ENCODE data around the gene HS3ST5. TPM values are rescaled to one million over a fixed set of nuclear protein-coding genes. Genes with fewer than 3 reads are reported as not detected.

HS3ST5 gene
- total and polyA plus RNA-seq, 2 donors (not counting 3 experiments of a cell fraction or from before 2014, with no cell fraction given), result not detected

DNA sequence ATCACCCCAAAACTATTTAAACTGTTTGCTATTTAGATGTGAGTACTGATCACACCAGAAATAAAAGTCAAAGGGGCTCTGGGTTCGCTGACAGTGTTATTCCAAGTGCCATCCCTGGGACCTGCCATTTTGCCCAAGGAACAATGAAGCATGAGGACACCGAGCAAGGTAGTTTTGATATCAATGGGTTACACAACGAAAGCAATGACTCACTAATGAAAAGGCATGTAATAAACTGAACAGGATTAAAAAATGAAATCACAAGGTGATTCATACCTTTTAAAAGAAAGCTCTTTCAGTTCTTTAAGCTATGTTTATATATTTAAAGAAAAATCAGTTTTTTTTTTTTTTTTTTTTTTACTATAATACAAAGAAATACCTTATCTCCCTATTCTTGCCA lies 102.0 kb downstream of the HS3ST5 start:
- Histone ChIP-seq H3K9me3 (replicated peaks; ENCODE audit: control insufficient read depth, insufficient read depth, low read length) (no peaks in the 10 kb centered on the region), H3K4me2 (ENCODE audit: insufficient read depth, low read length) (no peak overlapping the region), H2AFZ (ENCODE audit: low read depth, low read length) (no peak overlapping the region), H3K9me1 (replicated peaks; ENCODE audit: control insufficient read depth, extremely low read depth, insufficient read depth, low read length) (no peaks in the 10 kb centered on the region), H3K4me3 (replicated peaks in 1 of 3; ENCODE audit: insufficient read depth in 1 of 3, low read depth in 1 of 3, low read length in 3 of 3) (no peak overlapping the region), H3K9ac (replicated peaks; ENCODE audit: extremely low read depth, insufficient read depth, low read length) (no peak overlapping the region), H3K27me3 (ENCODE audit: control insufficient read depth in 2 of 2, insufficient read depth in 2 of 2, low read length in 2 of 2) (no peaks in the 10 kb centered on the region), H3K36me3 (ENCODE audit: control insufficient read depth in 2 of 2, extremely low read depth in 1 of 2, insufficient read depth in 2 of 2, low read length in 2 of 2) (no peaks in the 10 kb centered on the region), H3K27ac (ENCODE audit: insufficient read depth, low read depth, low read length) (no peak overlapping the region), H3K4me1 (ENCODE audit: control insufficient read depth, extremely low read depth, insufficient read depth, low read length) (no peaks in the 10 kb centered on the region), H4K20me1 (replicated peaks; ENCODE audit: control insufficient read depth, extremely low read depth, insufficient read depth, low read length) (no peaks in the 10 kb centered on the region), H3K79me2 (ENCODE audit: control insufficient read depth, insufficient read depth, low read length) (no peaks in the 10 kb centered on the region)
- intact Hi-C loops (cut with micrococcal nuclease), result no loop called here
- BruUV-seq (replicated peaks), result no TSS peak
- FAIRE-seq (no peak), DNase-seq (ENCODE audit: low read depth, low spot score) (no peak)
- CTCF ChIA-PET, result interaction anchor here (1.5 kb wide), 1 partner anchor 260 kb away, joined by 4 read pairs; no protein-coding TSS in a partner anchor
- dilution Hi-C loops (cut with MboI; ENCODE audit: extremely low pct_ligation_motif_present, low sequenced_read_pairs), result no loop called here
- POLR2A ChIA-PET, result no interaction called here
- TF ChIP-seq GATA2 (IDR thresholded peaks at IDR 0.05; ENCODE audit: insufficient read depth, insufficient read length, low read depth, low read length) (no peak), MYC (IDR thresholded peaks at IDR 0.05; ENCODE audit: low read depth, low read length) (no peak), JUN (IDR thresholded peaks at IDR 0.05; ENCODE audit: borderline replicate concordance, insufficient read depth, insufficient read length, low read depth) (no peak), POLR2A (IDR thresholded peaks at IDR 0.05; ENCODE audit: low read depth, low read length) (no peak), EZH2 (IDR thresholded peaks at IDR 0.05; ENCODE audit: borderline replicate concordance, low read depth, low read length, severe bottlenecking) (no peak), POLR2AphosphoS5 (IDR thresholded peaks at IDR 0.05; ENCODE audit: insufficient read depth, low read depth, low read length) (no peak), FOS (IDR thresholded peaks at IDR 0.05; ENCODE audit: borderline replicate concordance, insufficient read depth, low read length) (no peak)
- TF ChIP-seq, protein P1, sequence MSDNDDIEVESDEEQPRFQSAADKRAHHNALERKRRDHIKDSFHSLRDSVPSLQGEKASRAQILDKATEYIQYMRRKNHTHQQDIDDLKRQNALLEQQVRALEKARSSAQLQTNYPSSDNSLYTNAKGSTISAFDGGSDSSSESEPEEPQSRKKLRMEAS (IDR thresholded peaks at IDR 0.05; ENCODE audit: insufficient read depth, insufficient read length), result no peak
- TF ChIP-seq, protein P2, sequence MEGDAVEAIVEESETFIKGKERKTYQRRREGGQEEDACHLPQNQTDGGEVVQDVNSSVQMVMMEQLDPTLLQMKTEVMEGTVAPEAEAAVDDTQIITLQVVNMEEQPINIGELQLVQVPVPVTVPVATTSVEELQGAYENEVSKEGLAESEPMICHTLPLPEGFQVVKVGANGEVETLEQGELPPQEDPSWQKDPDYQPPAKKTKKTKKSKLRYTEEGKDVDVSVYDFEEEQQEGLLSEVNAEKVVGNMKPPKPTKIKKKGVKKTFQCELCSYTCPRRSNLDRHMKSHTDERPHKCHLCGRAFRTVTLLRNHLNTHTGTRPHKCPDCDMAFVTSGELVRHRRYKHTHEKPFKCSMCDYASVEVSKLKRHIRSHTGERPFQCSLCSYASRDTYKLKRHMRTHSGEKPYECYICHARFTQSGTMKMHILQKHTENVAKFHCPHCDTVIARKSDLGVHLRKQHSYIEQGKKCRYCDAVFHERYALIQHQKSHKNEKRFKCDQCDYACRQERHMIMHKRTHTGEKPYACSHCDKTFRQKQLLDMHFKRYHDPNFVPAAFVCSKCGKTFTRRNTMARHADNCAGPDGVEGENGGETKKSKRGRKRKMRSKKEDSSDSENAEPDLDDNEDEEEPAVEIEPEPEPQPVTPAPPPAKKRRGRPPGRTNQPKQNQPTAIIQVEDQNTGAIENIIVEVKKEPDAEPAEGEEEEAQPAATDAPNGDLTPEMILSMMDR (IDR thresholded peaks at IDR 0.05; ENCODE audit: extremely low read depth in 1 of 2, insufficient read depth in 1 of 2, low read depth in 1 of 2, low read length in 2 of 2), result no peak
